ENCODE results near the gene SUGT1.

- TF ChIP-seq CTCF (conservative IDR thresholded peaks at IDR 0.05; ENCODE audit: low read length) (no peak), EZH2phosphoT487 (IDR thresholded peaks at IDR 0.05; ENCODE audit: borderline replicate concordance) (no peak)
Measured at GRCh38 chr13:52677823-52678222, 25.2 kb downstream of the SUGT1 start.

Data from Loucy (cell line).